GM18508 (cell line): Measurements from ENCODE around the gene SMYD3.

Source experiments
- ATAC-seq: cut with Tn5 transposase; IDR thresholded peaks from one replicate; pipeline ENCODE4 v1.9.1; 2021; ENCODE audit warnings: moderate number of reproducible peaks; ENCODE audit not compliant: insufficient read depth, unreplicated experiment

The SMYD3 gene

GRCh38 chr1:246516126-246516525 is 9.0 kb upstream of the SMYD3 start:
- no peak for ATAC-seq

DNA sequence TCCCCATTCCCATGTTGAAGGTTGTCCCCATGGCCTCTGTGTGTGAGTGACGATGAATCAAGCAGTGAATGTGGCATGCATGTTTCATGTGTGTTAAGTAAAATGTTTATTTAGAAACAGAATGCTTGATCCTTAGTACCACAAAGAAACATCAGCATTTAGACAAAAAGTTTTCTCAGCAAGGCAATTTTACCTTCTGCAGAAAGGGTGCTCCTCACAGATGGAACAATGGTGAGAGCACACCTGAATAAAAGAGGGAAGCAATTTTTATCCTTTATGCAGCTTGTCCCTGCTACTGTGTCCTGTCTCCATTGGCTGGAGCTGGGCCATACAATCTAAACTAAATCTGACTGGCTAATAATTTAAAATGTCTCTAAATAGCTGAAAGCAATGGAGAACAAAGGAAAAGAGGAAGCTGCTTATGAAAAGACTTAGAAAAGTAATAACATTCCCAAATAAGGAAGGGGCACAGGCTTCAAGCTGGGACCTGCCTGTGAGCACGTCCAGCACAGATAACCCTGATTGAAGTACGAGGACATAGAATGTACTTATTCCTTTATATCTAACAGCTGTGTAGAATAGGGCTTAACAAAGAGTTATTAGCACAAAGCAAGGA is 8.4 kb upstream of the SMYD3 start:
- no peak for ATAC-seq

DNA sequence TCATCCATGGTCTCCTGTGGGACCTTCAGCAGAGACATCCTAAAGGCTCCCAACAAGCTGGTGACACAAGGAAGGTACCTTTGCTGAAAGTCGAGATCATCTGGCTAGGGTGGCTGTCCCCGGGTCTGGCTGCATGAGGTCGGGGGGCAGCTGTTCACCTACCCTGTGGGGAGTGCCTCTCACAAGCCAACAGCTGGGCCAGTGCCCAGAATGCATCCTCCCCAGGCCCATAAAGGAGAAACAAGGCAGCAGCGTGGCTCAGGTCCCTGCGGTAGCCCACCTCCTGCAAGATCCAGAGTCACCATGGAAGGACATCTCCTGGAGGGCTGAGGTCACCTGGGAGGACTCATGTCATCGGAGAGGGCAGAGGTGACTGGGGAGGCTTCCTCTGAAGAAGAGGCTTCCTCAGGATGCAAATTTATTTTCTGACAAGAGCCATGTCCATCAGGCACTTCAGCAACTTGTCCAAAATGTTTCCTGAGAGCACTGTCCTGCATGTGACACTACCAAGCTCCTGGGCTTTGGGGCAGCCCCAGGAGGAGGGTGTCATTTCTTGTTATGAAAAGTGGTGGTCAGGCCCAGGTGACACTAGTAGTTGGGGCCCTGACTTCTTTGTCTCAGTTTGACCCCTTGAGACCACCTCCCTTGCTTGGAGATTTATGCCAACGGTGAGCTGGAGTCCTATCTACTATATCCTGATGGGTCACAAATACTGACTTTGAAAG is 6.7 kb upstream of the SMYD3 start:
- no peak for ATAC-seq

- no peak for ATAC-seq
These were observed 6.0 kb upstream of the SMYD3 start for GRCh38 chr1:246513041-246513440.

GRCh38 chr1:246512635-246513034 is 5.6 kb upstream of the SMYD3 start:
- ATAC-seq, result no peak

DNA sequence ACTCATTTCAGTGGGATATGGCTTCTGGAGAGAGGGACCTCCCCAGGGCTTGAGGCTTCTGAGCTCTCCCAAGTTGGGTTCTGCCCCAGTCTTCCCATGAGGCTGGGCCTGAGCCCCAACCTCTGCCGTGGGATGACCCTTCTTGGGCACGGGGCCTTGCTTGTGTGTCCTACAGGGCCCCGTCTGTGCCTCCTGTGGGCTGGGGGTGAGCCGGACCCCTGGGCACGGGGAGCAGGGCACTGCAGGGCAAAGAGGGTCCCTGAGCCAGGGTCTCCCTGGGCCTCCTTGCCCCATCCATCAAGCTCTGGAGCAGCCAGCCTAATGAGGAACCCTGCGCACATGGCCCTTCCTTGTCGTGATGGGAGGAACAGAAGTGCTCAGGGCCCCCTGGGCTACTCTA is 5.2 kb upstream of the SMYD3 start:
- ATAC-seq, result no peak

GRCh38 chr1:246511203-246511602 is 4.1 kb upstream of the SMYD3 start:
- no peak for ATAC-seq

- no peak for ATAC-seq
These were observed 3.3 kb upstream of the SMYD3 start for GRCh38 chr1:246510147-246511030.

DNA sequence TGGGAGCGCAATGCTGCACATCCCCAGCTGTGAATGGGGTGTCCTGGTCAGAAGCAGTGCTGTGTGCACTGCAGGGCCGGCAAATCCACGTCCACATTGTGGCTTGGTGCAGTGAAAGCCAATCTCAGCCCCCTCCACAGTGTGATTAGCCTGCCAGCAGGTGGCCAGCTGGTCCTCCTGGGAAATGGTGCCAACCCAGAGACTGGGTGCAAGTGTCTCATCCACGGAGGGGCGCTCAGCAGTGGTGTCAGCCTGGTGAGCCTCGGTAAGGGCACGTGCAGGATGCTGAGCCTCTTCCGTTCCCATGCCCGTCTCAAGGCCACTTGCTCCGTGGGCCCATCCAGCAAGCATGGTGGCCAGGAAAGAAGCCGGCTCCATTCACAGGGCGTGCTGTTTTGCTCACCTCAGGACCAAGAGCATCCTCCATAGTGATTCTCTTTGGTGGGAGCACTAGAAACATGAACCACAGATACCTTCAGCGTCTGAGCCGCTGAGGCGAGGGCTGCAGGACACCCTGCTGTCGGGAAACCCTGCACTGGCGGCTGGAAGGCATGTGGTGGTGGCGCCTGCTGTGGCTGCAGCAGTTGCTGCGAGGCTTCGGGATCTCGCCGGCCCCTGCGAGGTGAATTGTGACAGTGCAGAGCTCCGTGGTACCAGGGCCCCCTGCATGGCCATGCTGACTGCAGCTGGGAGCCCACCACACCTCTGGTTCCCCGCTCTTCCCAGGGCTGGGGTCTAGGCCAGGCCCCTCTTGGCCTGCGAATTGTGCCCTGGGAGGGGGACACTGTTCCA is 2.0 kb upstream of the SMYD3 start:
- no peak for ATAC-seq

GRCh38 chr1:246506367-246506673 is 759 bp downstream of the SMYD3 start:
- ATAC-seq, result no peak

DNA sequence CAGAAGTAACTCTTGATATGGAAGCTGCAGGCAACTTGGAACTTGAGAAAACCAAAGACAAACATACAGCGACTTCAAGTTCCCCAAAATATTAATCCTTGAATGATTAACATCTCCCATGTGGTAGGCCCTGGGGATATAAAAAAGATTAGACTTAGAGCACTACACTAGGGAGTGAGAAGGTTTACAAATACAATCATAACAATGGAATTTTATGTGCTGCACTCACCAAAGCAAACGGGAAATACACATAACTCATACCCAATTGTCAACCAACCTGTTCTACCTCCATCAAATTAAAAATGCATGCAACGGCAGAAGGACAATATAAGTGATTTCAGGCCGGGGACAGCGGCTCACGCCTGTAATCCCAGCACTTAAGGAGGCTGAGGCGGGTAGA is 3.7 kb downstream of the SMYD3 start:
- ATAC-seq, result no peak

DNA sequence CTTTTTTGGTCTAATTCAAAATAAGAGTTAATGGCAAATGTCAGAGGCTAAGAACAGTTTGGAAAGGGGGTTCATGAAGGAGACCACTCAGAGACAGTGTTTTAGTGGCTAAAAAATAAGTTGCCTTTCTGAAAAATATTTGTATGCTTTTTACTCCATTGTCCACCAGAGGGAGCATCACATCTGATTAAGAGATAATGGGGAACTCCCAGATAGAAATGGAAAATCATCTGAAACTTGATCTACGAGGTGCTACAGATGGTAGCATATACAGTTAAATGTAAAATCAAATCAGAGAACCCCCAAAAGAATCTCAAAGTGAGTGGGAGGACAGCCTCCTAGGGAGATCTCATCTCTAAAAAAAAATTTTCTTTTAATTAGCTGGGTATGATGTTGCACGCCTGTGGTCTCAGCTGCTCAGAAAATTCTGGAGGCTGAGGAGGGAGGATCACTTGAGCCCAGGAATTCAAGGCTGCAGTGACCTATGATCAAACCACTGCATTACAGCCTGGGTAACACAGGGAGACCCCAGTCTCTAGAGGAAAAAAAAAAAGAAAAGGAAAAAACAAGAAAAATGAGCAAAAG is 9.7 kb downstream of the SMYD3 start:
- no peak for ATAC-seq

DNA sequence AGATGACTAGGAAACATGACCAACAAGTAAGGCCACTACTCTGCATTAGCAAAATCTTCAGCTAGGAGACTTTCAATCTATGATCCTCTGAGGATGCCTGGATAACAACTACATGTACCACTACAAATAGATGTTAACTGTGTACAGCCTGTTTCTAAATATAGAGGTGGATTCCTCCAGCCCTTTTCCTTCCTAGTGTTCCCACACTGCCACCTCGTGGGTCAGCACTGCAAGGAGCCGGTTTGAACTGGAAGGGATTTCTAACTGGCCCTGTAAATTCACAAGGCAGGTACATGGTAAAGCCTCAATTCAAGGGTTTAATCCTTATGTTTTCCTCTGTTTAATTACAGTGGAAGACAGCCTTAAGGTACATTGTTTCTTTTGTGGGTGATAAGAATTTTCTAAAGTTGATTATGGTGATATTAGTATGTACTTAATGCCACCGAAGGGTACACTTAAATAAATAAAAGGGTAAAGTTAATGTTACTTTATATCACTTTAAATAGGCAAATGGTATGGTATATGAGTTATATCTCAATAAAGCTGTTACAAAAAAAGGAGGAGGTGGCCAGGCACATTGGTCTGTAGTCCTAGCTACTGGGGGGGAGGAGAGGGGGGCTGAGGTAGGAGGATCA is 14.4 kb downstream of the SMYD3 start:
- no peak for ATAC-seq

- ATAC-seq, result no peak
These were observed 15.5 kb downstream of the SMYD3 start for GRCh38 chr1:246491551-246492053.

DNA sequence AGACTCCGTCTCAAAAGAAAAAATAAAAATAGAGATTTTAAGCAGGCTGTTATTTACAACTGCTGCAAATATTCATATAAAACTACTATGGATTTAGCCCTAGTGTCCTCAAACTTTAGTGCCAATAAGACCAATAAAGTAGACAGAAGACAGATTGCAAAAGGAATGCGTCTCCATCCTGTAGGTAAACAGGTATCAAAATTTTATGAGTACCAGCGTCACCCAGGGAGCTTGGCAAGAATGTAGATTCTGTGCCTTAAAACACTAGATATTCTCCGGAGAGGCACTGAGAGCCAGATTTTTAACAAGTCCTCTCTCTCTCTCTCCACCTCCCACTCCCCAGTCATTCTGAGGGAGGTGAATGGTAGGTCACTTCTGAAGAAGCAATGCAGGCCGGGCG is 18.4 kb downstream of the SMYD3 start:
- ATAC-seq, result no peak

DNA sequence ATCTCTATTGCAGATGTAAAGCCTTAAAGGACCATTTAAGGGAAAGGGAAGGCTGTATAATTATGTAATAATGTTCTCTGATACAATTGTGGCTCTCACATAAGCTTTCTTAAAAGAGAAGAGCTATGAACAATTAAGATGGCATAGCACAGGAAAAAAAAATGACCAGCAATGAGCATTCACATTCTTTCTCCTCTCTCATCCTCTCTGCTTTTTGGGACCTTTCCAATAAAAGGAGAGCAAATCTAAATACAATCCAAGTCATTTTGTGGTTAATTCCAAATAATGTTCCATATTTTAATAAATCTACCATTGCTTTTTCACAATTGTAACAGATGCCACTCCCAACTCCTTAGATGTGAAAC is 23.5 kb downstream of the SMYD3 start:
- ATAC-seq, result no peak

GRCh38 chr1:246482805-246483568 is 24.1 kb downstream of the SMYD3 start:
- ATAC-seq, result no peak

DNA sequence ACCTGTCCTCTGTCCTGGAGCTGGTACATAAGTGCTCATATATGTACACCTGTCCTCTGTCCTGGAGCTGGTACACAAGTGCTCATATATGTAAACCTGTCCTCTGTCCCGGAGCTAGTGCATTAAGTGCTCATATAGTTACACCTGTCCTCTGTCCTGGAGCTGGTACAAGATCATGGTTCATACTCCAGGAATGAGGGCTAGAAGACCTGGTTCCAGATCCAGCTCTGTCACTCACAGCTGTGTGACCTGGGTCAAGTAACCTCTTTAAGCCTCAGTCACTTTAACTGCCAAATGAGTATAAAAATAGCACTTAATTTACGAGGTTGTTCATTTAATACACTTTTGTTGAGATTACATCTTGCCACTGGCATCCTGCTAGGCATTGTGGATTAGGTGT is 28.0 kb downstream of the SMYD3 start:
- ATAC-seq, result no peak

DNA sequence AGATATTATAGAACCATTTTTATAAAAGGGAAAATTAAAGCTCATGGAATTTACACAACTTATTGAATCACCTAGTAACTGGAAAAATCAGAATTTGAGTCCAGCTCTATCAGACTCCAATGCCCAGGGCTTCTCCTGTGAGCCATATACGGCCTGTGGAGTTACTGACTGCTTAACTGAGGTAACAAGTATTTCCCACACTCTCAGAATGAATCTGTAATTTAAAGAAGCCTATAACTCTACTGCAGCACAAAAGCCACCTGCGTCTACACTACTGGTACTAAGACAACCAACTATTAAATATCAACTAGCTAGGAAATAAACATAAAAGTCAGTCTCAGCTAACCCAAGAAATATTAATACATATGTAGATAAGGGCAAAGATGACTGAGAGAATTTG is 29.4 kb downstream of the SMYD3 start:
- no peak for ATAC-seq
